WTC11 (cell line): ENCODE results near the gene PNLIPRP1. TPM values are rescaled to one million over a fixed set of nuclear protein-coding genes. Genes with fewer than 3 reads are reported as not detected.

Source experiments
- ATAC-seq: fragments of 200-7000 bp; cut with Tn5 transposase; 2 replicates; pipeline ENCODE4 v1.10.0; 2021; ENCODE audit warnings: mild to moderate bottlenecking, moderate library complexity
- CTCF ChIA-PET: fragments of 300-600 bp; sonication (Branson Sonifier 250); formaldehyde crosslinking; loops from one replicate; lab custom pipeline; 2021; ENCODE audit warnings: antibody characterized with exemption; lab: Charles Lee
- POLR2A ChIA-PET: fragments of 350-600 bp; sonication (Branson Sonifier 250); formaldehyde crosslinking; loops from one replicate; lab custom pipeline; 2021; ENCODE audit warnings: antibody characterized with exemption; lab: Charles Lee
- DNase-seq: peaks from one replicate; pipeline ENCODE4 v3.0.0; 2021; ENCODE audit warnings: low spot score
- H3K27ac Mint-ChIP-seq: 2 replicates; pipeline ENCODE4 v1.8.0; 2021; ENCODE audit warnings: mixed read lengths
- H3K27me3 Mint-ChIP-seq: 2 replicates; pipeline ENCODE4 v1.8.0; 2021; ENCODE audit warnings: low read depth, mild to moderate bottlenecking, moderate library complexity, mixed read lengths
- H3K36me3 Mint-ChIP-seq: 2 replicates; pipeline ENCODE4 v1.8.0; 2021; ENCODE audit warnings: mixed read lengths
- H3K4me1 Mint-ChIP-seq: 2 replicates; pipeline ENCODE4 v1.8.0; 2022; ENCODE audit warnings: mixed read lengths
- H3K4me3 Mint-ChIP-seq: 2 replicates; pipeline ENCODE4 v1.8.0; 2021; ENCODE audit warnings: mild to moderate bottlenecking, moderate library complexity, mixed read lengths
- H3K9me3 Mint-ChIP-seq: 2 replicates; pipeline ENCODE4 v1.8.0; 2021; ENCODE audit warnings: mixed read lengths
- AFF4 ChIP-seq: sonication (generic); formaldehyde crosslinking; IDR thresholded peaks from 2 replicates; pipeline ENCODE4 v1.8.1; 2023; ENCODE audit warnings: mild to moderate bottlenecking, missing genetic modification reagents, borderline replicate concordance
- ARID4B ChIP-seq: sonication (generic); formaldehyde crosslinking; IDR thresholded peaks from 2 replicates; pipeline ENCODE4 v1.8.0; 2023; ENCODE audit warnings: missing genetic modification reagents, mild to moderate bottlenecking, borderline replicate concordance
- ATF2 ChIP-seq: sonication (generic); formaldehyde crosslinking; IDR thresholded peaks from 2 replicates; pipeline ENCODE4 v1.8.1; 2022; ENCODE audit warnings: low read depth, missing genetic modification reagents, borderline replicate concordance
- CBFB ChIP-seq: sonication (generic); formaldehyde crosslinking; IDR thresholded peaks from 2 replicates; pipeline ENCODE4 v1.8.1; 2022; ENCODE audit warnings: mild to moderate bottlenecking, low read depth, missing genetic modification reagents
- CREM ChIP-seq: sonication (generic); formaldehyde crosslinking; IDR thresholded peaks from 2 replicates; pipeline ENCODE4 v1.8.1; 2022; ENCODE audit warnings: mild to moderate bottlenecking, missing genetic modification reagents, moderate library complexity
- EMX1 ChIP-seq: fragments of 250-450 bp; sonication (Bioruptor Pico); IDR thresholded peaks from 2 replicates; pipeline ENCODE4 v1.8.0; 2021; ENCODE audit warnings: mild to moderate bottlenecking
- FOXP1 ChIP-seq: sonication (generic); formaldehyde crosslinking; IDR thresholded peaks from 2 replicates; pipeline ENCODE4 v1.8.0; 2022; ENCODE audit warnings: missing genetic modification reagents, mild to moderate bottlenecking, moderate library complexity, borderline replicate concordance
- FOXP4 ChIP-seq: sonication (generic); formaldehyde crosslinking; IDR thresholded peaks from 2 replicates; pipeline ENCODE4 v1.8.0; 2022; ENCODE audit warnings: mild to moderate bottlenecking, missing genetic modification reagents
- GABPB1 ChIP-seq: sonication (generic); formaldehyde crosslinking; IDR thresholded peaks from 2 replicates; pipeline ENCODE4 v1.8.1; 2023; ENCODE audit warnings: mild to moderate bottlenecking, missing genetic modification reagents
- HMGA2 ChIP-seq: fragments of 250-450 bp; sonication (Bioruptor Pico); IDR thresholded peaks from 2 replicates; pipeline ENCODE4 v1.4.0; 2021; ENCODE audit warnings: mild to moderate bottlenecking, moderate library complexity
- KAT7 ChIP-seq: sonication (generic); formaldehyde crosslinking; IDR thresholded peaks from 2 replicates; pipeline ENCODE4 v1.8.1; 2023; ENCODE audit warnings: missing genetic modification reagents, mild to moderate bottlenecking, borderline replicate concordance
- MAX ChIP-seq: sonication (generic); formaldehyde crosslinking; IDR thresholded peaks from 2 replicates; pipeline ENCODE4 v1.8.0; 2022; ENCODE audit warnings: mild to moderate bottlenecking, missing genetic modification reagents
- NFATC4 ChIP-seq: fragments of 250-450 bp; sonication (Bioruptor Pico); IDR thresholded peaks from 2 replicates; pipeline ENCODE4 v1.9.0; 2021; ENCODE audit warnings: mild to moderate bottlenecking
- NFE2L1 ChIP-seq: sonication (generic); formaldehyde crosslinking; IDR thresholded peaks from 2 replicates; pipeline ENCODE4 v1.8.1; 2023; ENCODE audit warnings: missing genetic modification reagents
- NFYB ChIP-seq: sonication (generic); formaldehyde crosslinking; conservative IDR thresholded peaks from 2 replicates; pipeline ENCODE4 v1.8.0; 2022; ENCODE audit warnings: low read depth, missing genetic modification reagents
- PRRX2 ChIP-seq: fragments of 250-450 bp; sonication (Bioruptor Pico); IDR thresholded peaks from 2 replicates; pipeline ENCODE4 v1.8.0; 2021; ENCODE audit warnings: mild to moderate bottlenecking
- USF2 ChIP-seq: sonication (generic); formaldehyde crosslinking; IDR thresholded peaks from 2 replicates; pipeline ENCODE4 v1.8.1; 2023; ENCODE audit warnings: mild to moderate bottlenecking, missing genetic modification reagents, moderate library complexity
- ZNF317 ChIP-seq: sonication (generic); formaldehyde crosslinking; IDR thresholded peaks from 2 replicates; pipeline ENCODE4 v1.8.1; 2023; ENCODE audit warnings: low read depth, mild to moderate bottlenecking, moderate library complexity, missing genetic modification reagents, borderline replicate concordance
- ZNF396 ChIP-seq: fragments of 250-450 bp; sonication (Bioruptor Pico); IDR thresholded peaks from 2 replicates; pipeline ENCODE4 v1.8.0; 2021; ENCODE audit warnings: mild to moderate bottlenecking, moderate library complexity, borderline replicate concordance
- ZNF671 ChIP-seq: fragments of 250-450 bp; sonication (Bioruptor Pico); IDR thresholded peaks from 2 replicates; pipeline ENCODE4 v1.8.0; 2021; ENCODE audit warnings: mild to moderate bottlenecking
- total RNA-seq: library from RNA; stranded (reverse); gene quantifications from 3 replicates; pipeline ENCODE4 v1.2.3, GENCODE V29; 2021
- TF ChIP-seq, protein P1 (sequence below): sonication (generic); formaldehyde crosslinking; IDR thresholded peaks from 2 replicates; pipeline ENCODE4 v1.8.0; 2022; ENCODE audit warnings: mild to moderate bottlenecking, missing genetic modification reagents
- TF ChIP-seq, protein P2 (sequence below): fragments of 250-450 bp; sonication (Bioruptor Pico); conservative IDR thresholded peaks from 2 replicates; pipeline ENCODE4 v1.9.0; 2021; ENCODE audit warnings: mild to moderate bottlenecking

PNLIPRP1 gene
- total RNA-seq, 1 experiment from 2014 or later = 0.68 TPM

DNA sequence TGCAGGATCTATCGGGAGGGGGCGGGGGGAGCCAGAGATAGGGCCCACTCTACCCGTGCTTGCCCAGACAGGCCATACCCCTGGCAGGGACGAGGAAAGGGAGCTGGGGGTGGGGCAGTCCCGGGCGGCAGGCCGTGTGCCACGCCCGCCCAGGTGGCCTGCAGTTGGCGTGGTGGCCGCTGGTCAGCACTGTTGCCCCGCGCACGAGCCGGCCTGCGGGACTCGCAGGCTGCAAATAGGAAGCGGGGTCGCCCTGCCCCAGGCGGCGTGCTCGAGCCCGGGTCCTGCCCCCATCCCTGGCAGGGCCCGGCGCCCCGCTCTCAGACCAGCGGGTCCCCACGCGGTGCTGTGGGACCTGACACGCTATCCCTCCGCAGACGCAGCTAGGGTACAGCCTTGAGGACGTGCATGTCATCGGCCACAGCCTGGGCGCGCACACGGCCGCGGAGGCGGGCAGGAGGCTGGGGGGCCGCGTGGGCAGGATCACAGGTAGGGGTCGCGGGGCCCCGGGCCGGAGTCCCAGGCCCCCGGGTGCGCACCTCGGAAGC, 36.7 kb downstream of the PNLIPRP1 start:
- Mint-ChIP-seq H3K27me3 (peaks cover 15% of the 10 kb centered on the region), H3K4me1 (no peaks in the 10 kb centered on the region), H3K36me3 (no peaks in the 10 kb centered on the region), H3K27ac (no peak overlapping the region), H3K4me3 (peak overlapping the region; percentile 45), H3K9me3 (no peaks in the 10 kb centered on the region)
- ChIA-PET CTCF (interaction anchor here (0.6 to 2.4 kb wide), 30 partner anchors 9 to 564 kb away, joined by 3 to 36 read pairs (median 4); partner anchors contain the start of gene HSPA12A), POLR2A (no interaction called here)
- ATAC-seq (peak; percentile 96), DNase-seq (peak; percentile 76)
- TF ChIP-seq FOXP1 (peak; percentile 65; the same call in 1 of the 2 replicates), KAT7 (CRISPR knock-in tag) (no peak), ARID4B (0 out of 2 replicates have a peak, but pooled peaks have one; percentile 36), NFYB (no peak), NFATC4 (CRISPR knock-in tag) (no peak), ZNF396 (no peak), CBFB (0 out of 2 replicates have a peak, but pooled peaks have one; percentile 41), ZNF671 (CRISPR knock-in tag) (no peak), AFF4 (CRISPR knock-in tag) (no peak), ATF2 (no peak), MAX (peak; percentile 86), GABPB1 (no peak), USF2 (CRISPR knock-in tag) (no peak), EMX1 (no peak), ZNF317 (no peak), NFE2L1 (CRISPR knock-in tag) (no peak), FOXP4 (CRISPR knock-in tag) (no peak), HMGA2 (CRISPR knock-in tag) (no peak), PRRX2 (no peak), CREM (CRISPR knock-in tag) (no peak)
- TF ChIP-seq, protein P1, sequence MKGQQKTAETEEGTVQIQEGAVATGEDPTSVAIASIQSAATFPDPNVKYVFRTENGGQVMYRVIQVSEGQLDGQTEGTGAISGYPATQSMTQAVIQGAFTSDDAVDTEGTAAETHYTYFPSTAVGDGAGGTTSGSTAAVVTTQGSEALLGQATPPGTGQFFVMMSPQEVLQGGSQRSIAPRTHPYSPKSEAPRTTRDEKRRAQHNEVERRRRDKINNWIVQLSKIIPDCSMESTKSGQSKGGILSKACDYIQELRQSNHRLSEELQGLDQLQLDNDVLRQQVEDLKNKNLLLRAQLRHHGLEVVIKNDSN (CRISPR knock-in tag) = no peak
- TF ChIP-seq, protein P2, sequence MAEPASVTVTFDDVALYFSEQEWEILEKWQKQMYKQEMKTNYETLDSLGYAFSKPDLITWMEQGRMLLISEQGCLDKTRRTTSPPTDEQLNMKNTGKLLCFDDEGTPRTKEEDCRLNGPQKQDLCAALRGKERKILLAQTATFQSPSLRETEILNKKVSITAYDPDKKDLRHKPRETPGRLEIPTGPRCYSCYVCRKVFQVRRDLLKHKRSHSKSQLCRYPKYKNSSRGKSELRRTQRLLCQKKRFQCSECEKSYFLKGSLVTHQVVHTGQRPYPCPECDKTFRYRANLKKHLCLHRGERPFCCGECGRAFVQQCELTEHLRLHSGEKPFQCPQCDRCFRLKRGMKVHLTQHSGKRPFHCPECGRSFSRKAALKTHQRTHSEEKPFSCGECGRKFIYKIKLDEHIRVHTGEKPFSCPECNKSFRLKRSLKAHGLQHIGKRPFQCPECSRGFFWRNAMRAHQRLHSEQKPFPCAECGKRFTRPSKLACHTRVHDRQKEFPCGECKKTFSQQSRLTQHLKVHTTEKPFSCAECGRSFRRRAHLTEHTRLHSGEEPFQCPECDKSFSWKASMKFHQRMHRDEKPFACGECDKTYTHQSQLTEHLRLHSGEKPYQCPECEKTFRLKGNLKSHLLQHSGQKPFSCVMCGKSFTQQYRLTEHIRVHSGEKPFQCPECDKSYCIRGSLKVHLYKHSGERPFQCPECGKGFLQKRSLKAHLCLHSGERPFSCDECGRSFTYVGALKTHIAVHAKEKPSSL = no peak
